Liver (tissue), 3 donors: ENCODE measurements around the gene CASQ2.

Source experiments
- EGR1 ChIP-seq, 2 donors: IDR thresholded peaks; 2 replicates each; pipeline ENCODE4 v1.6.1; 2016 to 2018; ENCODE audit warnings: antibody characterized with exemption in 2 of 2, low read depth in 2 of 2
- HNF4A ChIP-seq, 2 donors: conservative IDR thresholded peaks; 2 replicates each; pipeline ENCODE4 v1.6.1; 2016; ENCODE audit warnings: antibody characterized with exemption in 2 of 2, mild to moderate bottlenecking in 2 of 2
- JUND ChIP-seq, 2 donors: IDR thresholded peaks; 2 replicates each; pipeline ENCODE4 v1.6.1; 2016; ENCODE audit warnings: antibody characterized with exemption in 2 of 2
- NR2F2 ChIP-seq: IDR thresholded peaks from 2 replicates; pipeline ENCODE4 v1.6.1; 2016; ENCODE audit warnings: antibody characterized with exemption
- RAD21 ChIP-seq, 2 donors: IDR thresholded peaks; 2 replicates each; pipeline ENCODE4 v1.6.1; 2016; ENCODE audit warnings: antibody characterized with exemption in 2 of 2, mild to moderate bottlenecking in 2 of 2
- TAF1 ChIP-seq: conservative IDR thresholded peaks from 2 replicates; pipeline ENCODE4 v1.6.1; 2016; ENCODE audit warnings: antibody characterized with exemption, mild to moderate bottlenecking
- YY1 ChIP-seq: IDR thresholded peaks from 2 replicates; pipeline ENCODE4 v1.6.1; 2016; ENCODE audit warnings: antibody characterized with exemption, mild to moderate bottlenecking
- TF ChIP-seq, protein P1 (sequence below): fragments of 150-350 bp; IDR thresholded peaks from 2 replicates; pipeline ENCODE4 v1.5.1; 2017; ENCODE audit warnings: improper control_type of control experiment, low read depth, low read length; ENCODE audit not compliant: missing input control
- TF ChIP-seq, protein P2 (sequence below): IDR thresholded peaks from 2 replicates; pipeline ENCODE4 v1.6.1; 2016; ENCODE audit warnings: antibody characterized with exemption
- TF ChIP-seq, protein P3 (sequence below): IDR thresholded peaks from 2 replicates; pipeline ENCODE4 v1.6.1; 2016; ENCODE audit warnings: antibody characterized with exemption, mild to moderate bottlenecking
- TF ChIP-seq, protein P4 (sequence below): IDR thresholded peaks from 2 replicates; pipeline ENCODE4 v1.6.1; 2016; ENCODE audit warnings: antibody characterized with exemption
- donor health status: healthy.
- donor health status: healthy.

DNA sequence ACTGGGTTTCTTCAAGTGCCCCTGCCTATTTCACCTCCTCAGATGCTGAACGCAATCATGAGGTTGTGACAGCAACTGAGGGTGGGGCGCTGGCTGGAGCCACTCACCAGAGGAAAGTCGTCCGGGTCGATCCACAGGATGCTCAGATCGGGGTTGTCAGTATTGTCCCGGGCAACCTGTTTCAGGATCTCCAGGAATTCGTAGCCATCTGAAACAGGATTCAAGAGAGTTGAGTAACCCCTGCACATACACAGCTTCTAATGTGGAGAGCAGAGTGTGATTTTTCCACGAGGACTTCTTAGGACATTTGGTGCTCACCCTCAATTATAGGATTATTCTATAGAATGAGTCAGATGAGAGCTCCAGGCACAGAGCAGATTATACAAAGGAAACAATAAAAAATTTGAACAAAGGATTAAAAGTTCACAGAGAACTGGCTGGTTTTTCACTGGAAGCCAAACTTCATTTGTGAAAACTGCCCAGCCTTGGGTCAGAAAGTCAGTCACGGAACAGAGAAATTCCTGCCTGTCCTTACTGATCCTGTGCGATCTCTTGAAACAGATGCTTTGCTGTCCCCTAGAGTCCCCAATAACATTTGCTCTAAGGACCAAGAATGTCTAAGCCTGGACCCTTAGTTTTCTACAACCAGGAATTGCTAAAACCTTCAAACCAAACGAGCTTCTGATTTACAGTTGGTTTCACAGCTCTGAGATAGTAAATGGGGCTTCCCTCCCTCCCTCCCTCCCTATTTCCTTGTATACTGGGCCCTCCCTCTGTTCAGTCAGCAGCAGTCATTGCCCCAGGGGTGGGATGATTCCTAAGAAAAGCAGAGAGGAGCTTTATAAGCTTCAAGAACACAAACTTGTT lies 63.2 kb downstream of the CASQ2 start:
- TF ChIP-seq, protein P1, sequence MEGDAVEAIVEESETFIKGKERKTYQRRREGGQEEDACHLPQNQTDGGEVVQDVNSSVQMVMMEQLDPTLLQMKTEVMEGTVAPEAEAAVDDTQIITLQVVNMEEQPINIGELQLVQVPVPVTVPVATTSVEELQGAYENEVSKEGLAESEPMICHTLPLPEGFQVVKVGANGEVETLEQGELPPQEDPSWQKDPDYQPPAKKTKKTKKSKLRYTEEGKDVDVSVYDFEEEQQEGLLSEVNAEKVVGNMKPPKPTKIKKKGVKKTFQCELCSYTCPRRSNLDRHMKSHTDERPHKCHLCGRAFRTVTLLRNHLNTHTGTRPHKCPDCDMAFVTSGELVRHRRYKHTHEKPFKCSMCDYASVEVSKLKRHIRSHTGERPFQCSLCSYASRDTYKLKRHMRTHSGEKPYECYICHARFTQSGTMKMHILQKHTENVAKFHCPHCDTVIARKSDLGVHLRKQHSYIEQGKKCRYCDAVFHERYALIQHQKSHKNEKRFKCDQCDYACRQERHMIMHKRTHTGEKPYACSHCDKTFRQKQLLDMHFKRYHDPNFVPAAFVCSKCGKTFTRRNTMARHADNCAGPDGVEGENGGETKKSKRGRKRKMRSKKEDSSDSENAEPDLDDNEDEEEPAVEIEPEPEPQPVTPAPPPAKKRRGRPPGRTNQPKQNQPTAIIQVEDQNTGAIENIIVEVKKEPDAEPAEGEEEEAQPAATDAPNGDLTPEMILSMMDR, result no peak
- no peak for TF ChIP-seq YY1
- no peak for TF ChIP-seq JUND (IDR thresholded peaks at IDR 0.05)
- TF ChIP-seq RAD21 (IDR thresholded peaks at IDR 0.05), result no peak
- TF ChIP-seq TAF1, result no peak
- TF ChIP-seq, protein P2, sequence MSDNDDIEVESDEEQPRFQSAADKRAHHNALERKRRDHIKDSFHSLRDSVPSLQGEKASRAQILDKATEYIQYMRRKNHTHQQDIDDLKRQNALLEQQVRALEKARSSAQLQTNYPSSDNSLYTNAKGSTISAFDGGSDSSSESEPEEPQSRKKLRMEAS, result no peak
- no peak for TF ChIP-seq NR2F2
- TF ChIP-seq, protein P3, sequence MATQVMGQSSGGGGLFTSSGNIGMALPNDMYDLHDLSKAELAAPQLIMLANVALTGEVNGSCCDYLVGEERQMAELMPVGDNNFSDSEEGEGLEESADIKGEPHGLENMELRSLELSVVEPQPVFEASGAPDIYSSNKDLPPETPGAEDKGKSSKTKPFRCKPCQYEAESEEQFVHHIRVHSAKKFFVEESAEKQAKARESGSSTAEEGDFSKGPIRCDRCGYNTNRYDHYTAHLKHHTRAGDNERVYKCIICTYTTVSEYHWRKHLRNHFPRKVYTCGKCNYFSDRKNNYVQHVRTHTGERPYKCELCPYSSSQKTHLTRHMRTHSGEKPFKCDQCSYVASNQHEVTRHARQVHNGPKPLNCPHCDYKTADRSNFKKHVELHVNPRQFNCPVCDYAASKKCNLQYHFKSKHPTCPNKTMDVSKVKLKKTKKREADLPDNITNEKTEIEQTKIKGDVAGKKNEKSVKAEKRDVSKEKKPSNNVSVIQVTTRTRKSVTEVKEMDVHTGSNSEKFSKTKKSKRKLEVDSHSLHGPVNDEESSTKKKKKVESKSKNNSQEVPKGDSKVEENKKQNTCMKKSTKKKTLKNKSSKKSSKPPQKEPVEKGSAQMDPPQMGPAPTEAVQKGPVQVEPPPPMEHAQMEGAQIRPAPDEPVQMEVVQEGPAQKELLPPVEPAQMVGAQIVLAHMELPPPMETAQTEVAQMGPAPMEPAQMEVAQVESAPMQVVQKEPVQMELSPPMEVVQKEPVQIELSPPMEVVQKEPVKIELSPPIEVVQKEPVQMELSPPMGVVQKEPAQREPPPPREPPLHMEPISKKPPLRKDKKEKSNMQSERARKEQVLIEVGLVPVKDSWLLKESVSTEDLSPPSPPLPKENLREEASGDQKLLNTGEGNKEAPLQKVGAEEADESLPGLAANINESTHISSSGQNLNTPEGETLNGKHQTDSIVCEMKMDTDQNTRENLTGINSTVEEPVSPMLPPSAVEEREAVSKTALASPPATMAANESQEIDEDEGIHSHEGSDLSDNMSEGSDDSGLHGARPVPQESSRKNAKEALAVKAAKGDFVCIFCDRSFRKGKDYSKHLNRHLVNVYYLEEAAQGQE, result no peak
- no peak for TF ChIP-seq EGR1 (IDR thresholded peaks at IDR 0.05; ENCODE audit: low read depth in 2 of 2)
- TF ChIP-seq, protein P4, sequence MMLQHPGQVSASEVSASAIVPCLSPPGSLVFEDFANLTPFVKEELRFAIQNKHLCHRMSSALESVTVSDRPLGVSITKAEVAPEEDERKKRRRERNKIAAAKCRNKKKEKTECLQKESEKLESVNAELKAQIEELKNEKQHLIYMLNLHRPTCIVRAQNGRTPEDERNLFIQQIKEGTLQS, result no peak
- no peak for TF ChIP-seq HNF4A (conservative IDR thresholded peaks at IDR 0.05)
